Stimulated activated CD4-positive, alpha-beta T cell treated with anti-CD3 and anti-CD28 coated beads, Interleukin-12 subunit alpha, Interleukin-12 subunit beta, amount 100 ng/mL, for 24 hours (primary cell): ENCODE measurements around the gene ZNF273.
A peak's percentile ranks its signal among the peaks of the same experiment; 100 is the strongest.
"Not testable (repeated sequence)": the region's sequence is repeated elsewhere in the genome, so short reads cannot be mapped to it uniquely, and the experiment has no call there.

Experiments used
- DNase-seq, 2 experiments: peaks; one replicate each; pipeline ENCODE4 v3.0.0-alpha.2; 2020; ENCODE audit warnings: low read depth in 2 of 2

The ZNF273 gene

DNA sequence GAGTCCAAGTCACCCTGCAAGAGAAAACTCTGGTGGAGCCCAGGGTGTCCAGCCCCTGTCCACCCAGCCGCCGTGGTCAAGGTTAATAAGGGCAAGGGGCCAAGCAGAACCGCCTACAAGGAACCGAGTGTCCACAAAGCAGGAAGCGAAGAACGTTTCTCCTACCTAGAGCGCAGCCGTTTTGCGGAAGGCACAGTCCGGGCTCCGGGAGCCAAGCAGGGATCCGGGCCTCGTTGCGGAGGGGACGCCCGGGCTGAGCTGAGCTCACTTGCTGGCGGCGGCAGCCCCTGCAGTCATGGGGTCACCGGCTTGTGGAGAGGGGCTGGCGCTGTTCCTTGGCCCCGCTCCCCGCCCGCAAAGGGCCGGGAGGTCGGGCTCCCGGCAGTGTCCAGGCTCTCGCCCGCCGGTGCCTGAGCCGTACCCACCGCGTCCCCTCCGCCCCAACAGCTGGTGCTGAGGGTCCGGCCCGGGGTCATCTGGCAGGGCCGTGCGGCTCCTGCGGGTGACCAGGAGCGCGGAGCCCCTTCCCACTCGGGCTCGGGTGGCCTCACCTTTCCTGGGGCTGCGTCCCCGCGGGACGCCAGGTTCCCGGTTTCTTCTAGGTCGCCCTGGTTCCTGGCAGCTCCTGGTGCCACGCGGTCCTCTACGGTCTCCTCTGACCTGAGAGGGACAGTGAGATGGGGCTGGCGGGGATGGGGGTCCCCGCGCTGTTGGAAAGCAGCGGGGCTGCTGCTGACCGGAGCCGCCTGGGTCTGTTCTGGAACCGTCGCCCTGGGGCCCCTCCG, 14.0 kb upstream of the ZNF273 start:
- DNase-seq, result peak in 1 of 2 experiments; percentile 19

DNA sequence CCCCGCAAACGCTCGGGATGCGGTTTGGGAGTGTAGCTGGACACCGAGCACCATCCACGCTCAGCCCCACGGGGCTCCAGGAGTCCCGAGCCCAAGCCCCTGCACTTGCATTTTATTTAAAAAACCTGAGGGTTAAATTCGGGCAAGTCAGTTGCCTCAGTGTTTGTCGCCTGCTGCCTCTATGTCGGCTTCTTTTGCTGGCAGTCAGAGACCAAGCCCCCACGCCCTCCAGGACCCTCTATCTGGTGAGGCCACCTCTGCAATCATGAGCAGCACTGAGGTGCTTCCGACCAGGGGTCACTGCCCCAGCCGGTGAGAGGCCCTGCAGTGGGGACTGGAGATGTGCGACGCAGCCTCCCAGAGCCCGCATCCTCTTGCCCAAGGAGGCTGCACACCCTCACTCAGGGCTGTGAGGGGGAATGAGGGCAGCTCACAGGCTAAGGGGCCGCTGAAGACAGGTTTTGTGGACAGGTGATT, 13.3 kb upstream of the ZNF273 start:
- no peak for DNase-seq

DNA sequence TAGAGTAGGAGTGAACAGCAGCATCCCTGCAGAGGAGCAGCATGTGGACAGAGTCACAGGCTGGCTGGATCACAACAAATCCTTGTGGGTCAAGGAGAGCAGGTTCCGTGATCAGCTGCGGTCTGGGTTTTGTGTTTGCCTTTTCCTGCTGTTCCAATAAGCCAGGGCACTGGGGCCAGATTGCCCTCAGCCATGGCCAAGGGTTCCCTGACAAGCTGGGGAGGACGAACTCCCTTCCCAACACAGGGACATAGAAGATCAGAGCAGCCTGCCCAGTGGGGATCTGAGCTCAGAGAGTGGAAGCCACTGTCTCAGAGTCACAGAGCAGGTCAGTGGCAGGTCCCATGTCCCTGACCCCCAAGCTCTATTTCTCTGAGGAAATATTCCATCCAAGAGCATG, 12.8 kb upstream of the ZNF273 start:
- DNase-seq, result not testable (repeated sequence)

DNA sequence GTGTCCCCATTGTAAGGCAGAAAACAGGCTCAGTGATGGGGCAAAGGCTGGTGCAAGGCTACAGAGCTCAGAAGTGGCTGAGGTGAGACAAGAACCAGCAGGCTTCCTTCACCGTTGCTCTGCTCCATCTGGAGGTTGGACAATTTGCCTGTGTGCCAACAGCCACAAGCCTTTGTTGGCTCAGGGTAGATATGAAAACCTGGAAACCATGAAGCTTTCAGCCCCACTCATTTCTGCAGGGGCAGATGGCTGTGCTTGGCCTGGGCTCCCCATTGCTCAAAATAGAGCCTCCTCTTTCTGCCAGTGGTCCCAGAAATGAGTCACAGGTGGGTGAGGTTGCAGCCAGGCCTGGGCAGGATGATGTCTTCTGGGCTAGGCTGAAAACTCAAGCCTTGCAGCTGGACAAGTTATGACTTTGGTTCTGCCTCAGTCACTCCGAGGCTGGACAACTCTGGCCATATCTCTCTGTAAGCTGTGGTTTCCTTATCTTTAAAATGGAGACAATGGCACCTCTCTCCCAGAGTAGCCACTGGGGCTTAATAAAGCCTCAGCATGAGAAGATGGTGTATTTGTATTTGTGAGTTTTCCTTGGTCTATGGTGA, 12.2 kb upstream of the ZNF273 start:
- no peak for DNase-seq

DNA sequence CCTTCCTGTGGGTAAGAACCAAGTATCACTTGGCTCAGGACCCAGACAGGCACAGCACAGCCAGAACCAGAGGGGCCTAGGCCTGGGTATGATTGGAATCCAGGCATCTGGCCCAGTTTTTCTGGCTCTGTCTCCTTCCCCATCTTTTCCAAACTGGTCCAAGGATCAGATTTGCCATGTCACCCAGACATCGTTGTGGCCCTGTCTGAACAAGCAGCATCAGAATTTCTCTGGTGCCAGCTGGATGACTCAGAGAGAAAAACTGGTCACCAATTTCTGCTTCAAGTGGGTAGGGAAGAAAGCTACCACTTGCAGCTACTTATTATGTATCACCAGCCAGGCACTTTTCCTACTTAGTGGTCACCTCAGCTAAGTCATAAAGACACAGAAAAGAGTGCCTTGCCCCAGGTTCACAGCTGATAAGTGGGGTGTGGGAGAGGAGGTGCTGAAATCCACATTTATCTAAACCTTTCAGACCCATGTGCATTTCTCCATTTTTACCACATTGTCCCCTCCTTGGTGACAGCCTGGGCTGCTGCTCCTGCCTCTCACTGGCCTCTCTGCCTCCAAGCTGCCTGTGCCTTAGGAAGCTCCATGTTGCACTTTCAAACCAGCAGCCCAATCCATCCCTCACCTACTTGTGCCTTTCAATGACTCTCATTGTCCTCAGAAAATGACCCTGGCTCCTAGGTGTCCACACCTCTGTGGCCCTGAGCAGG, 11.6 kb upstream of the ZNF273 start:
- not testable (repeated sequence) for DNase-seq

DNA sequence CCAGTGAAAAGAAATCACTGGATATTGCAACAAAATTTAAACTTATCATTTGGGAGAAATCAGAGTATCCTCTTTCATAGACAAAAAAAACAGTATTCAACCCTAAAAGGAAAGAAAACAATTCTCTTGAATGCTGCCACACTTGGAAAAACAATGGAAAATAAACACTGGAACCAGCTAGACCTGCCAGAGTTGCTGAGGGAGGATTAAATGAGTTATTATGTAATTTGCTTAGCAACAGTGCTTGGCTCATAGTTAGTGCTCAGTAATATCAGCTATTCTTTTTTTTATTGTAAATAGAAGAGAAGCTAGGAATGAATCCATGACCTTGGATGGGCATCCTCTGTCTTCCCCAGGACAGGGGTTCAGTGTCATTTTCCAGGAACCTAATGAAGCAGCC, 11.0 kb upstream of the ZNF273 start:
- DNase-seq, result no peak

DNA sequence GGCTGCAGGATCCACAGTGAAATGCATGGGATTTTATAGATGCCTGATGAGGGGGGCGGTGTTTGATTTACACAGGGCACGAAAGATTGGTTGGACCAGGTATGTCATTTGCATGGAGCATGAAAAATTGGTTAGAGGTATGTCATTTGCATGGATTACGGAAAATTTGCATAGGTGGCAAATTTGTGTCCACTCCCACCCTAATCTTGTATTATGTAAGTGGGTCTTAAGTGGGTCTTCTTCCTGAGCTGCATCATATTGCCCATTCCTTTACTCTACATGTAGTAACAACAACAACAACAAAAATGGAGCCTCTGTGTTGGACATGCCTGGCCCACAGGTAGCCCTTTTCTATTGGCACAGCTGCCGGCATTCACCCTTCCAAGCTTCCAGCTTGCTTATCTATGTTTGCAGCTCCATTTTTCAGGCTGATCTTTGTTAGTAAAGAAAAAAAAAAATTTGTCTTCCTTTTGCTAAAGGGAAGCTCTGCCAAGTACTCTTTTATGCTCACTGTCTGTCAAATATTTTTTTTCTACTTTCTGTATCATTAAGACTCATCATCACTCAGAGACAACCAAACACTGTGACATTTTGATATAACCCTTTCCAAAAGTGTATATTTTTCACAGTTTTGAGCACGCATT, 10.3 kb upstream of the ZNF273 start:
- no peak for DNase-seq

DNA sequence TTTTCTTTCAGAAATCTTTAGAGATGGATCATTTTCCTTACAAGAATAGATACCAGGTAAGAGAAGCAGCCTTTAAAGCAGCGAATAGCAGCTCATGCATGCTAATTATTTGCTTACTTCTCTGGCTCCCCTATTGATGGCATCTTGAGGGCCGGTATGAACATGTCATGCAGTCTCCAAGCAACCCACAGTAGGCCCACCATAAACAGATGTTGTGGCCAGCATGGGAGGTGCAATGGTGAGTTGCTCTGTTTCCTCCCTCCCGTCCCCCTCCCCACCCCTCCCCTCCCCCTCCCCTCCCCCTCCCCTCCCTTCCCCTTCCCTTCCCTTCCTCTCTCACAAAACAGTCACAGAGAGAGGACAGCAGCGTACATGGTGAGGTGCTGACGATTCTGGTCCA, 9.7 kb upstream of the ZNF273 start:
- no peak for DNase-seq

DNA sequence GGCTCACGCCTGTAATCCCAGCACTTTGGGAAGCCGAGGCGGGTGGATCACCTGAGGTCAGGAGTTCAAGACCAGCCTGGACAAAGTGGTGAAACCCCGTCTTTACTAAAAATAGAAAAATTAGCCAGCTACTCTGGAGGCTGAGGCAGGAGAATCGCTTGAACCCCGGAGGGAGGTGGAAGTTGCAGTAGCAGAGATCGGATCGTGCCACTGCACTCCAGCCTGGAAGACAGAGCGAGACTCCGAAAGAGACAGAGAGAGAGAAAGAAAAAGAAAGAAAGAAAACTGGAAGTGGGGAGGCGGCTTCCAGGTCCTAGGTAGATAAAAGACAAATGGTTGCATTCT, 640 bp upstream of the ZNF273 start:
- DNase-seq, result not testable (repeated sequence)

DNA sequence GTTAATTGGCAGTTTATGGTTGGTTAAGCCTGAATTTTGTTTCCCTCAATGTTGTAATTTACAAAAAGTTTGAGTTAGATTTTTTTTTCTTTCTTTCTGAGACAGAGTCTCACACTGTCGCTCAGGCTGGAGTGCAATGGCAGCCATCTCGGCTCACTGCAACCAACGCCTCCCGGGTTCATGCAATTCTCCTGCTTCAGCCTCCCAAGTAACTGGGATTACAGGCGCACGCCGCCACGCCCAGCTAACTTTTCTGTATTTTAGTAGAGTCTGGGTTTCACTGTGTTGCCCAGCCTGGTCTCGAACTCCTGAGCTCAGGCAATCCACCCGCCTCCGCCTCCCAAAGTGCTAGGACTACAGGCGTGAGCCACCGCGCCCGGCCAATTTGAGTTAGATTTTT, 935 bp downstream of the ZNF273 start:
- DNase-seq, result no peak

DNA sequence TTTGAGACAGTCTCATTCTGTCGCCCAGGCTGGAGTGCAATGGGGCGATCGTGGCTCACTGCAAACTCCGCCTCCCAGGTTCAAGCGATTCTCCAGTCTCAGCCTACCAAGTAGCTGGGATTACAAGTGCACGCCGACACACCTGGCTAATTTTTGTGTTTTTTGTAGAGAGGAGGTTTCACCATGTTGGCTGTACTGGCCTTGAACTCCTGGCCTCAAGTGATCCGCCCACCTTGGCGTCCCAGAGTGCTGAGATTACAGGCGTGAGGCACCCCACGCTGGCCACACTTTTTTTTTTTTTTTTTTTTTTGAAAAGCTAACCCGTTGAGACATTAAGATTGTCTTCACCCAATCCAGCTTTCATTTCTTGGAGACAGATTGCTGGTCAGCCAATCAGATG, 2.1 kb downstream of the ZNF273 start:
- no peak for DNase-seq

DNA sequence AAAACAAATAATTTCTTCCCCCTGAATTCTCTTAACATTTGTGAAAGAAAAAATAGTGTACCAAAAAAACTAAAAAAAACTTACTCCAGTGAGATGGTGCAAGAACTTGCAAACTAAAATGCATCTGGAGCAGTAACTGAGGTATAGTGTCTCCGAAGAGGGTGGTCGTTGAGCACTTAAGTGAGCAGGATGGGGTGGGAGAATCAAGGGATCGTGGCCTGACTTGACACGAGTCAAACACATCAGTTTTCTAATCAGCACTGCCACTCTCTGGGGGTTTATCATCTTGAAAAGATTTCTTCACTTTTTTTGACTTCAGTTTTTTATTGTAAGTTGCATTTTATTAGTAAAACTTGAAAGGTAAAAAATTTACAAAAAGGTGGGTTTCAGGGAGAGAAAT, 2.5 kb downstream of the ZNF273 start:
- no peak for DNase-seq

DNA sequence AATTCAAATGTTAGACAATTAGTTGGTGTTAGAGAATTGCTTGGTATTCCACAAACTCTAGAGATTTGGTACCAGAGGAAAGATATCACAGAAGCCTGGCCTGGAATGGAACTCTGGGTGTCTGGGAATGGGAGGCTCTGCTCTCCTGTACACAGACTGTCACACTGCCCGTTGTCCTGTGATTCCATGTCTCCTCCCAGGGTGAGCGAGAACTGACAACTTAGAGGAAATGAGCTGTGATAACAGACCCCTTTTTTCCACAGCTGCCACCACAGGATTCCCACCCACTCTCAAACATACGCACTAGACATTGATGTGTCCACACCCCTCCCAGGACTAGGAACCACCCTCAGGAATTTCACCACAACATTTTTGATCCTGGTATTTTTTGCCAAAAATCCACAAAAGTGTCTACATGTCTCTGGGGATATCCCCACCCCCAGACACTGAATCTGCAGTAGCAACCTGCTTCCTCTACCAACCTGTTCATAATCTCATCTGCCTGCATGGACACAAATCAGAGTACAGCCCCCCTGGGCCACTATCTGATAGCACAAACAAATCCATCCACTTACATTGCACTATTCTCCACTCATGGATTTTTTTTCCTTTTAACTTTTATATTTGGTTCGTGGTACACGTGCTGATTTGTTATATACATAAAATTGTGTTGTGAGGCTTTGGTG, 4.7 kb downstream of the ZNF273 start:
- no peak for DNase-seq

DNA sequence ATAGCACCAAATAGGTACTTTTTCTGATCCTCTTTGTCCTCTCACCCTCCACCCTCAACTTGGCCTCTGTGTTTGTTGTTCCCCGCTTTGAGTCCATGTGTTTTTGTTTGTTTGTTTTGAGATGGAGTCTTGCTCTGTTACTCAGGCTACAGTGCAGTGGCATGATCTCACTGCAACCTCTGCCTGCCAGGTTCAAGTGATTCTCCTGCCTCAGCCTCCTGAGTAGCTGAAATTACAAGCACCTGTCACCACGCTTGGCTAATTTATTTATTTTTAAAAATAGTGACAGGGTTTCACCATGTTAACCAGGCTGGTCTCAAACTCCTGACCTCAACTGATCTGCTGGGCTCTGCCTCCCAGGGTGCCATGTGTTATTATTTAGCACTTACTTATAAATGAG, 5.3 kb downstream of the ZNF273 start:
- no peak for DNase-seq

DNA sequence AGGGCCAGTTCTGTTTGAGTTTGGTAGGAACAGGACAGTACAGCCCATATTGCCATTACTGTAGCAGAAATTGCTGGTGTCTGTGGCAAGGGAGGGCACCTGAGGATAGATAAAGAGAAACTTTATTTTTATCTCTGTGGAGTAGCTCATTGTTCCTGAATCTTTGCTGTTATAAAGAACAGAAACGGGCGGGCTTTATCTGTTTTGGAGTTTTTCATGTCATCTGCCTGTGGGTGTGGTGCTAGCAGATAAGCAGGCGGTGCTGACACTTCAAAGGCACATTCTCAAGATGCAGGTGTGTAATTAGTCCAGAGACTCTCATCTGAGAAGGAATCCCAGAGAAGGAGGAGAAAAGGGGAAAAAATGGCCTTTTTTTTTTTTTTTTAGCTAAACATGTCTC, 11.5 kb downstream of the ZNF273 start:
- no peak for DNase-seq

DNA sequence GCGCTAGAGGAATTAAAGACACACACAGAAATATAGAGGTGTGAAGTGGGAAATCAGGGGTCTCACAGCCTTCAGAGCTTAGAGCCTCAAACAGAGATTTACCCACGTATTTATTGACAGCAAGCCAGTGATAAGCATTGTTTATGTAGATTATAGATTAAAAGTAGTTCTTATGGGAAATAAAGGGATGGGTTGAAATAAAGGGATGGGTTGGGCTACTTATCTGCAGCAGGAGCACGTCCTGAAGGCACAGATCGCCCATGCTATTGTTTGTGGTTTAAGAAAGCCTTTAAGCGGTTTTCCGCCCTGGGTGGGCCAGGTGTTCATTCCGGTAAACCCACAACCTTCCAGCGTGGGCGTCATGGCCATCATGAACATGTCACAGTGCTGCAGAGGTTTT, 12.2 kb downstream of the ZNF273 start:
- DNase-seq, result not testable (repeated sequence)

DNA sequence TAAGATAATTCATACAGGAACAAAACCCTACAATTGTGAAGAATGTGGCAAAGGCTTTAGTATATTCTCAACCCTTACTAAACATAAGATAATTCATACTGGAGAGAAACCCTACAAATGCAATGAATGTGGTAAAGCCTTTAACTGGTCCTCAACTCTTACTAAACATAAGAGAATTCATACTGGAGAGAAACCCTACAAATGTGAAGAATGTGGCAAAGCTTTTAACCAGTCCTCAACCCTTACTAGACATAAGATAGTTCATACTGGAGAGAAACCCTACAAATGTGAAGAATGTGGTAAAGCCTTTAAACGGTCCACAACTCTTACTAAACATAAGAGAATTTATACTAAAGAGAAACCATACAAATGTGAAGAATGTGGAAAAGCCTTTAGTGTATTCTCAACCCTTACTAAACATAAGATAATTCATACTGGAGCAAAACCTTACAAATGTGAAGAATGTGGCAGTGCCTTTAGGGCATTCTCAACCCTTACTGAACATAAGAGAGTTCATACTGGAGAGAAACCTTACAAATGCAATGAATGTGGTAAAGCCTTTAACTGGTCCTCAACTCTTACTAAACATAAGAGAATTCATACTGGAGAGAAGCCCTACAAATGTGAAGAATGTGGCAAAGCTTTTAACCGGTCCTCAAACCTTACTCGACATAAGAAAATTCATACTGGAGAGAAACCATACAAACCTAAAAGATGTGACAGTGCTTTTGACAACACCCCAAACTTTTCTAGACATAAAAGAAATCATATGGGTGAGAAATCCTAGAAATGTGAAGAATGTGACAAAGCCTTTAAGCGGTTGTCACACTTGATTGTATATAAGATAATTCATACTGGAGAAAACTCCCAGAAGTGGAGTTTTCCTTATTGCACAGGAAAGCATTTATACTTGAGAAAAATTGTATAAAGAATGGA, 25.4 kb downstream of the ZNF273 start:
- not testable (repeated sequence) for DNase-seq

DNA sequence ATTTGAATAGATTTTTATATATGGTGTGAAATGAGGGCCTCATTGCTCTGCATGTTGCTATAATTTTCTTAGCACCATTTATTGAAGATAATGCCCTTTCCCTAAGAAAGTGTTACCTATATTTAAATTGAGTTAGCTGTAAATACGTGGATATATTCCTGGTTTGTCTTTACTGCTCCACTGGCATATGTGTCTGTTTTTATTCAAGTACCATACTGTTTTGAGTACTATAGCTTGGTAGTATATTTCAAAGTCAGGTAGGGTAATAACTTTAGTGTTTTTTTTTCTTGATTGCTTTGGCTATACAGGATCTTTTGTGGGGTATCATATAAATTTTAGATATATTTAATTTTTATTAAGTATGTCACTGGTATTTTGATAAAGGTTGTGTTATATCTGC, 31.4 kb downstream of the ZNF273 start:
- DNase-seq, result no peak

DNA sequence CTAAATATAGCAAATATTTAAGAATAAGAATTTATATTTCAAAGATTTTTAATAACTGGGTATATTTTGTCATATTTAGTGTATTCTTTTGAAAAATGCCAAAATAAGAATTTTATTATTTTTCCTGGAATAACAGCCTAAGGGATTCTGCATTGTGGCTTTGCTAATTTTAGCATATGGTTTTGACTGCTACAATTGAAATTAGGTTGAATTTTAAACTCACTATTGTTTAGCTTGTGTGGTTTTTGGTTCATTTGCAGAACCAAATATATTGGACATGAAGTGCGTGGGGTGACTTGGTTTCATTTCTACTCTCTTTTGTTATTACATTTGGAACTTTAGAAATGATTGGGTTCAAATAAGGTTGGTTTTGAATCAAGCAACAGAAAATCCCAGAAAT, 35.5 kb downstream of the ZNF273 start:
- DNase-seq, result no peak

DNA sequence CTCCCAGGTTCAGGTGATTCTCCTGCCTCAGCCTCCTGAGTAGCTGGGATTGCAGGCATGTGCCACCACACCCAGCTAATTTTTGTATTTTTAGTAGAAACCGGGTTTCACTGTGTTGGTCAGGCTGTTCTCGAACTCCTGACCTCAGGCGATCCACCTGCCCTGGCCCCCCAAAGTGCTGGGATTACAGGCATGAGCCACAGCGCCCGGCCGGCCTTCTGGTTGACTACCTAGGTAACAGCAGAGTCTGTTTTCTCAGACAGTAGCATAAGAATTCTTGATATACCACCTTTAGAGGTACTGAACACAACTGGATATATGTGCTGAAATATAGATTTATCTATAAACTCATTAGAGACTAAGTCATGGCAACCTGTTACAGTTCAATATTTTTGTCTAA, 36.9 kb downstream of the ZNF273 start:
- DNase-seq, result not testable (repeated sequence)
